GM12865 (cell line): ENCODE results near the gene KLF7.

Experiments
- DNase-seq: peaks from one replicate; pipeline ENCODE4 v3.0.0; 2010; ENCODE audit warnings: low read depth
- H3K4me3 ChIP-seq: 2 replicates; pipeline ENCODE4 v1.5.1; 2011; ENCODE audit warnings: mild to moderate bottlenecking, low read depth, low read length, control low read depth
- TF ChIP-seq, protein P1 (sequence below): IDR thresholded peaks from 2 replicates; pipeline ENCODE4 v1.5.1; 2011; ENCODE audit warnings: low read length, control low read depth, low read depth, inconsistent platforms; ENCODE audit not compliant: insufficient read depth; ENCODE audit errors: missing control alignments

The KLF7 gene

DNA sequence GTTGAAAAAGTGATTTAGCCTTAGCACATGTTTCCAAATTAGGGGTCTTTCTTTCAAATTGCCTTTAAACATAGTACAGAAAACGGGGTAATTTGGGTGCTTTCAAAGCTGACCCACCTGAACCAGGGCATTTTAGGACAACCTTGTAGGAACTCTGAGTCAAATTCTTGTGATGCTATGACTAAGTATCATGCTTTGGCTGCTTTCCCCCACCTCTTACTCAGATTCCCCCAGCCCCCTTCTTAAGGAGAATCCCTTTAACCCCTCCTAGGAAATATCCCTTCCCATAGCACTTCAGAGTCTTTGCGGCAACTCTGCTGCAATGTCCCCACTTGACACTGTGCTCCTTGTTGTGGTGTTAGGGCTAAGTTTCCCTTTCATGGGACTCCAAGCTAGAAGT lies 18.6 kb upstream of the KLF7 start:
- H3K4me3 ChIP-seq = no peak overlapping the region
- DNase-seq = no peak
- TF ChIP-seq, protein P1, sequence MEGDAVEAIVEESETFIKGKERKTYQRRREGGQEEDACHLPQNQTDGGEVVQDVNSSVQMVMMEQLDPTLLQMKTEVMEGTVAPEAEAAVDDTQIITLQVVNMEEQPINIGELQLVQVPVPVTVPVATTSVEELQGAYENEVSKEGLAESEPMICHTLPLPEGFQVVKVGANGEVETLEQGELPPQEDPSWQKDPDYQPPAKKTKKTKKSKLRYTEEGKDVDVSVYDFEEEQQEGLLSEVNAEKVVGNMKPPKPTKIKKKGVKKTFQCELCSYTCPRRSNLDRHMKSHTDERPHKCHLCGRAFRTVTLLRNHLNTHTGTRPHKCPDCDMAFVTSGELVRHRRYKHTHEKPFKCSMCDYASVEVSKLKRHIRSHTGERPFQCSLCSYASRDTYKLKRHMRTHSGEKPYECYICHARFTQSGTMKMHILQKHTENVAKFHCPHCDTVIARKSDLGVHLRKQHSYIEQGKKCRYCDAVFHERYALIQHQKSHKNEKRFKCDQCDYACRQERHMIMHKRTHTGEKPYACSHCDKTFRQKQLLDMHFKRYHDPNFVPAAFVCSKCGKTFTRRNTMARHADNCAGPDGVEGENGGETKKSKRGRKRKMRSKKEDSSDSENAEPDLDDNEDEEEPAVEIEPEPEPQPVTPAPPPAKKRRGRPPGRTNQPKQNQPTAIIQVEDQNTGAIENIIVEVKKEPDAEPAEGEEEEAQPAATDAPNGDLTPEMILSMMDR = no peak

DNA sequence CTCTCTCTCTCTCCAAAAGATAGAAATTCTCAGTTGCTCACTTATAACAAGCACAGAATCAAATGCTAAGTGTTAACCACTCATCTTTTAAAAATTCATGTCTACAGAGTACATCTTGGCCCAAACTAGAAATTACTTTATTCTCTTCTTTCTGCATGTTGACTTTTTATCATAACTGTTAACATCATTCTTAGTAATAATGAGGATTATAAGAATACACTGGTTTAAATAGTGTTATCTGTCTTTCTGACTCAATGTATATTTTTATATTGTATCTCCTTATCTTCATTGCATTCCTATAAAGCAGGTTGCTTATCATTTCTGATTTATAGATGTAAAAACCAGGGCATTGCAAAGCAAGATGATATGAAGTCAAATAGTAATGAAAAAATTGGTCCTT lies 17.8 kb upstream of the KLF7 start:
- TF ChIP-seq, protein P1 = no peak
- H3K4me3 ChIP-seq = no peak overlapping the region

DNA sequence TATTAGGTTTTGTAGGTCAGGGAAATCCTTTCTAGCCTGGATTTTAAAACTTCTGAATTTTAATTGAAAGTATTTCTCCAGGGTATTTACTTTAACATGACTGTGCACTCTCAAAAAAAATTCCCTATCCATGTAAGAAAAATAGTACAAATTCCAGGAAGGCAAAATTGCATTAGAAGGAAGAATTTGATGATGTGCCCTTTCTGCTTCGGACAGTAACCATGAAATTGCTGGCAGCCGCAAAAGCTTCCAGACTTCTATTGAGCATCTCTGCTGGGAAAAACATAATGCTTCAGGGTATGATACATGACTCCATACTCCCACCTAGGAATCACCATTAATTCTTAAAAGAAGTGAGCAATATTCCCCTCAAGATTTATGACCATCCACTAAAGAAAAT lies 17.2 kb upstream of the KLF7 start:
- no peak overlapping the region for H3K4me3 ChIP-seq
- no peak for DNase-seq
- TF ChIP-seq, protein P1 = no peak

More for the DNA sequence above, 17.8 kb upstream of the KLF7 start:
- DNase-seq = no peak

DNA sequence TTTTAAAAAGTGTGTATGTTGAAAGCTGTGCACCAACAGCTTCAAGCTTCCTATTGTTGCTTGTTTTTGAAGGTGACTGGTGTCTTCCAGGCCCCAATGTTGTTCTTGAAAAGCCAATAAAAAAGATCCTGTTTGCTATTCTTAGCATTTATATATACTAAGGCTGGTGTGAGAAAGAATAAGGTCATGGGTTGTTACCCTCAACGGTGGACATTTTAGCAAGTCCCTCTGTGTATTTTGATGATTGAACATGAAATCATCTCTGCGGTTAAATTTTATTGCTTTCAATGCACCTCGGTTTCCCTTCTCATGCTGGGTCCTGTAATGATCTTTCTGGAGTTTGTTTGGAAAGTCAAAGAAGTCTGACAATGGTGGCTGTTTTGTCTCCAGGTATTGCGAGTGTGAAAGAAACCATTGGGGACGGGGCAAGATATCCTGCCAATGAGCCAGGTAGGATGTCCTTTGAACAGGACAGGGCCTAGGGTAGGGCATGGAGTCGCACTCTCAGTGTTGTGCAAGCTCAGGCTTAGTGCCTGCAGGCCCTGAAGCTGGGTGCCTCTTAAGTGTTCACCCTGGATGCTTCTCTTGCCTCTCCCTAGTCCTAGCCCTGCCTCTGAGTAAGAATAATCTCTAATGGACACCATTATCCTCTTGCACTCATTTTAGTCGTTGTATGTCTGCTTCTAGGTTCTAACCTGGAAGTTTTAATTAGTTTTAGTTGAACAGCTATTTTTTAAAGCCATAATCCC lies 16.0 kb upstream of the KLF7 start:
- no peak for DNase-seq
- no peak overlapping the region for H3K4me3 ChIP-seq
- TF ChIP-seq, protein P1 = no peak

DNA sequence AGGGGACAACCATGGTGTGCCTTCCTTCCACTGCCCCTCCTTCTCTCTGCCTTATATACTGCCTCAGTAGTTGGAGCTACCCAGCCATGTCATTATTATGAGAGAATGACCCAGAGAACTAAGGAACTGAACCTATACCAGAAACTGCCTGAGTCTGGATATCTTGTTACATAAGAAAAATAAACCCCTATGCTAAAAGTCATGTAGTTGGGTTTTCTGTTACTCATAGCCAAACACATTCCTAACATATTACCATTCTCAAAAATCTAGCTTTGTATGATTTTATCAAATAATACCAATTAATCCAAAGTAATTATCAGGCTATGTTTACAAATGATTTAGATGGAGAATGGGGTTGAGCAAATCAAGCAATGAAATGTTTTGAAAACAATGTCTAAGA lies 15.0 kb upstream of the KLF7 start:
- DNase-seq = no peak
- H3K4me3 ChIP-seq = no peak overlapping the region
- TF ChIP-seq, protein P1 = no peak

DNA sequence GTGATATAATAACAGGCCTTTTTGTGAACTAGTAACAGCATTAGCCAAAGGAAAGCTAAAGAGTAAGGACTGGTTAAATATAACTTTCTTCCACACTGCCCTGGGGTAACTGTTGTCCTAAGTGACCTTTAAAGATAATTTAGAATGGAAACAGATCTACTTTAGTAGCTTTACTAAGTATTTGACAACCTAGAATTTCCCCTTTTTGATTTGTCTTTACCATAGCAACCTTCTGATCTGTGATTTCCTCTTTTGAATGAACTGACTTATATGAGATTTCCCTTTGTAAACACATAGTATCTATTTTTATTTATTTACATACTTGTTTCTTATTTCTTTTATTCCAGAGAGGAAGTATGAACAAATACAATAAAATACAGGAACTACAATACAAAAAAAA lies 10.5 kb upstream of the KLF7 start:
- H3K4me3 ChIP-seq = no peak overlapping the region
- TF ChIP-seq, protein P1 = no peak
- DNase-seq = no peak

DNA sequence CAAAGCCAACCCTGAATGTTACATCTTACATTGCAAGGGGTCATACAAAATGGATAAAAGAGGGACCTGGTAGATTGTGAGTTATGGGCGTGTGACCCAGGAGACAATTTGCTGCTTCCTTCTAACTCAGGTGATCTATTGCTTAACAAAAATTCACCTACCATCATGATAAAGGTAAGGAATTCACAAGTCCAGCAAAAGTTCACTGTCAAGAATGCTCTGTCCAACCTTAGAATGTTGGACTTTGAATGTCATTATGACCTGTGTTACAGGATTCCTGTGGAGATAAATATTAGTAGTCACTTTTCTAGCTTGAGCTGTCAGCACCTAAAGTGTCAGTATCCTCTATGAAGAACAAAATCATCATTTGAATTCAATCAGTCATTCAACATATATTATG lies 7.9 kb upstream of the KLF7 start:
- TF ChIP-seq, protein P1 = no peak

More for the DNA sequence above, 7.9 kb upstream of the KLF7 start:
- no peak overlapping the region for H3K4me3 ChIP-seq
- DNase-seq = no peak
